H1 (cell line): Measurements from ENCODE around the gene SLC39A2. TPM values are rescaled to one million over a fixed set of nuclear protein-coding genes. Genes with fewer than 3 reads are reported as not detected.

Source experiments
- BACH1 ChIP-seq: IDR thresholded peaks from 2 replicates; pipeline ENCODE4 v1.6.1; 2012; ENCODE audit warnings: low read length, improper control_type of control experiment
- CEBPB ChIP-seq: IDR thresholded peaks from 2 replicates; pipeline ENCODE4 v1.6.1; 2012; ENCODE audit warnings: low read depth, low read length
- EGR1 ChIP-seq: IDR thresholded peaks from 2 replicates; pipeline ENCODE4 v1.6.1; 2011; ENCODE audit warnings: low read depth, low read length, borderline replicate concordance
- KDM5A ChIP-seq: fragments of 200-600 bp; IDR thresholded peaks from 2 replicates; pipeline ENCODE4 v1.7.1; 2012; ENCODE audit warnings: mild to moderate bottlenecking, low read length, inconsistent platforms, mixed read lengths
- RAD21 ChIP-seq, 2 experiments: IDR thresholded peaks in 1 of 2; conservative IDR thresholded peaks in 1 of 2; 2 replicates each; pipeline ENCODE4 v1.6.1; 2011; ENCODE audit warnings: low read depth in 2 of 2, low read length in 2 of 2, improper control_type of control experiment in 1 of 2, inconsistent platforms in 1 of 2, mild to moderate bottlenecking in 1 of 2, moderate library complexity in 1 of 2
- SIN3A ChIP-seq, 2 experiments: IDR thresholded peaks in 1 of 2; conservative IDR thresholded peaks in 1 of 2; 2 replicates each; pipeline ENCODE4 v1.6.1; 2011 to 2012; ENCODE audit warnings: low read length in 2 of 2, improper control_type of control experiment in 1 of 2, low read depth in 1 of 2, mild to moderate bottlenecking in 1 of 2
- SP1 ChIP-seq: IDR thresholded peaks from 2 replicates; pipeline ENCODE4 v1.6.1; 2011; ENCODE audit warnings: low read depth, low read length
- TAF1 ChIP-seq: IDR thresholded peaks from 2 replicates; pipeline ENCODE4 v1.6.1; 2011; ENCODE audit warnings: mild to moderate bottlenecking, low read depth, low read length
- polyA plus RNA-seq, 7 experiments: library from polyadenylated mRNA; depleted of rRNA in 3 of 7; stranded (reverse) in 5 of 7; unstranded in 2 of 7; fragments of >200 nt in 5 of 7; fragments of 200-250 nt in 2 of 7; gene quantifications; 1 replicate in 5 of 7; 2 replicates in 1 of 7; 4 replicates in 1 of 7; pipeline versions ENCODE4 v1.2.1 to v1.2.3, GENCODE V29; 2011 to 2013; ENCODE audit warnings: missing spikeins in 2 of 7, mixed read lengths in 2 of 7
- total RNA-seq: library from RNA; stranded (reverse); fragmentation: NEBNext Ultra II Directional; extraction: Animal tissue kit (Norgen Biotek cat#: 25700); gene quantifications from 2 replicates; pipeline ENCODE4 v1.2.1, GENCODE V29; 2021
- TF ChIP-seq, protein P1 (sequence below): IDR thresholded peaks from 2 replicates; pipeline ENCODE4 v1.6.1; 2012; ENCODE audit warnings: low read length, inconsistent platforms
- TF ChIP-seq, protein P2 (sequence below): IDR thresholded peaks from 2 replicates; pipeline ENCODE4 v1.6.1; 2012; ENCODE audit warnings: inconsistent platforms

SLC39A2 gene
- total and polyA plus RNA-seq, 2 of the 8 experiments (the other 6 are each of a cell fraction or from before 2014, with no cell fraction given) = 0.14 to 0.22 TPM

DNA sequence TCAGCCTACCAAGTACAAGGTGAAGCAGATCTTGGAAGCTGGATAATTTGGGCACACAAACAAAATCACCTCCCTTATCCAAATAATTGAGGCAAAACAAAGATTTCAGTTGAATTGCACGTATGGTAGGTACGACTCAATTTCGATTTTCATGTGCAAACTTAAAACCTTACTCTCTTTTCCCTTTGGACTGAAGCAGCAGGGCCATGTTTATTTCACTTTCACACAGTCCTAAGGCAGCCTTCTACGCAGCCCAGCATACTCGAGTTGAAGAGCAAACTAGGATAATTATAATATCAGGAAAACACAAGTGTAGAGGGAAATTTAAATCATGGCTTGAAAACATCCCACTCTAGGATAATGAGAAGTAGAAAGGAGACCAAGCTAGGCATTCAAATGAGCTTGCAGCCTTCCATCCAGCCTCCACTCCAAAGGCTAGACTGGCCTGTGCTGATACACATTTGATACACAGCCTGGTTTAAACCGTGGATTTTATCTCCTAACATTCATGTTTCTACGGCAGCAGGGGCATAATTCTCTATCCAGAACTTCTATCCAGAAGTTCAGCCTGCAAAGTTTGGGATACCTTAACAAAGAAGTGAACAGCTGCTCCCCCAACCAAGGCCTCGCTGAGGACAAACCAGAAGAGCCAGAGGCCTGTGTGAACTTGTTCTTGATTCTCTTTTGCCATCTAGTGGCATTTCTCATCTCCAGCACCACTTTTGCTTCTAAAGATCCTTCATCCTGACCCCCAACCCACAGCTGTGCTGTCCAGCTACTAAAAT is 40.7 kb downstream of the SLC39A2 start (continued):
- TF ChIP-seq, protein P1, sequence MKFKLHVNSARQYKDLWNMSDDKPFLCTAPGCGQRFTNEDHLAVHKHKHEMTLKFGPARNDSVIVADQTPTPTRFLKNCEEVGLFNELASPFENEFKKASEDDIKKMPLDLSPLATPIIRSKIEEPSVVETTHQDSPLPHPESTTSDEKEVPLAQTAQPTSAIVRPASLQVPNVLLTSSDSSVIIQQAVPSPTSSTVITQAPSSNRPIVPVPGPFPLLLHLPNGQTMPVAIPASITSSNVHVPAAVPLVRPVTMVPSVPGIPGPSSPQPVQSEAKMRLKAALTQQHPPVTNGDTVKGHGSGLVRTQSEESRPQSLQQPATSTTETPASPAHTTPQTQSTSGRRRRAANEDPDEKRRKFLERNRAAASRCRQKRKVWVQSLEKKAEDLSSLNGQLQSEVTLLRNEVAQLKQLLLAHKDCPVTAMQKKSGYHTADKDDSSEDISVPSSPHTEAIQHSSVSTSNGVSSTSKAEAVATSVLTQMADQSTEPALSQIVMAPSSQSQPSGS = no peak
- TF ChIP-seq CEBPB (no peak), RAD21 (IDR thresholded peaks at IDR 0.05 in 1 of 2, conservative IDR thresholded peaks at IDR 0.05 in 1 of 2; ENCODE audit: low read depth in 2 of 2, low read length in 2 of 2) (peak; percentile 91), SIN3A (conservative IDR thresholded peaks at IDR 0.05 in 1 of 2, IDR thresholded peaks at IDR 0.05 in 1 of 2; ENCODE audit: low read depth in 1 of 2, low read length in 2 of 2) (0 out of 4 replicates have a peak, but pooled peaks of 1 of the 2 experiments have one; percentile 32), EGR1 (no peak), SP1 (no peak), BACH1 (no peak), TAF1 (no peak), KDM5A (no peak)
- TF ChIP-seq, protein P2, sequence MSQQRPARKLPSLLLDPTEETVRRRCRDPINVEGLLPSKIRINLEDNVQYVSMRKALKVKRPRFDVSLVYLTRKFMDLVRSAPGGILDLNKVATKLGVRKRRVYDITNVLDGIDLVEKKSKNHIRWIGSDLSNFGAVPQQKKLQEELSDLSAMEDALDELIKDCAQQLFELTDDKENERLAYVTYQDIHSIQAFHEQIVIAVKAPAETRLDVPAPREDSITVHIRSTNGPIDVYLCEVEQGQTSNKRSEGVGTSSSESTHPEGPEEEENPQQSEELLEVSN = no peak
- TF ChIP-seq, all 59 proteins: peak for 3
